ENCODE results near the gene PDE8B.

PDE8B gene

DNA sequence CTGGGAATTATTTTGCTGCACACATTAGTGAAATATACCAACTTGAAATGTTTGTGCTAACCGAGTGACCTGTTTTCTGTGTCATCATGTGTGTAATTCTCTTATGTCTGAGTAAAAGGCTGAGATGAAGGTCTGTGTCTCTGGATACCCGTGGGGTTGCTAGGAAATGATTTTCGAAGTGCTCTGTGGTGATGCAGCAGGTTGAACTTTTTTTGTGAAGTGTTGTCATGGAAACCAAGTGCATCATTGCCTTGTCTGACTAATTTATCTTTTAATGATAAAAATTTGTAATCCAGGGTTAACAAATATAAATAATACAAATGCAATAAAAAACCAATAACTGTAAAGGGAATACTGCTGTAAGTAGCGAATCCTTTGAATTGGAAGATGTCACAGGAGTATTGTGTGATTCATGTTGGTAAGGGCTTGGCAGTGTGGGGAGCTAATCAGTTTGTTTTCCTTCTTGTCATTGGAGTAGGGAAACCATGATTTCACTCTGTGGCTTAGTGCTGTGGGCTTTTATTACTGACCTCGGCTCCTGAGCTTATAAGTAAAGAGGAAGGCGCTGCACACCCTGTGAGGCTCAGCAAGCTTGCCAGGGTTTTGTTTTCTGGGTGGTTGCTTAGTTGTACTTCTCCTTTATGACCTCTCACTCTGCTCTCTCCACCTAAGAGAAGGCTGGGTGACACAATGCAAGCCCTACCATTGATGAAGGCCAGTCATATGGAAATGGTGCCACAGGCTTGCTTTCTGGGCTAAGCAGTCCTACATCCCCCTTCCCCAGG lies 22.3 kb downstream of the PDE8B start:
- TF ChIP-seq CTCF (IDR thresholded peaks at IDR 0.05; ENCODE audit: extremely low read depth, missing control alignments) = no peak
- DNase-seq (ENCODE audit: low spot score) = no peak

DNA sequence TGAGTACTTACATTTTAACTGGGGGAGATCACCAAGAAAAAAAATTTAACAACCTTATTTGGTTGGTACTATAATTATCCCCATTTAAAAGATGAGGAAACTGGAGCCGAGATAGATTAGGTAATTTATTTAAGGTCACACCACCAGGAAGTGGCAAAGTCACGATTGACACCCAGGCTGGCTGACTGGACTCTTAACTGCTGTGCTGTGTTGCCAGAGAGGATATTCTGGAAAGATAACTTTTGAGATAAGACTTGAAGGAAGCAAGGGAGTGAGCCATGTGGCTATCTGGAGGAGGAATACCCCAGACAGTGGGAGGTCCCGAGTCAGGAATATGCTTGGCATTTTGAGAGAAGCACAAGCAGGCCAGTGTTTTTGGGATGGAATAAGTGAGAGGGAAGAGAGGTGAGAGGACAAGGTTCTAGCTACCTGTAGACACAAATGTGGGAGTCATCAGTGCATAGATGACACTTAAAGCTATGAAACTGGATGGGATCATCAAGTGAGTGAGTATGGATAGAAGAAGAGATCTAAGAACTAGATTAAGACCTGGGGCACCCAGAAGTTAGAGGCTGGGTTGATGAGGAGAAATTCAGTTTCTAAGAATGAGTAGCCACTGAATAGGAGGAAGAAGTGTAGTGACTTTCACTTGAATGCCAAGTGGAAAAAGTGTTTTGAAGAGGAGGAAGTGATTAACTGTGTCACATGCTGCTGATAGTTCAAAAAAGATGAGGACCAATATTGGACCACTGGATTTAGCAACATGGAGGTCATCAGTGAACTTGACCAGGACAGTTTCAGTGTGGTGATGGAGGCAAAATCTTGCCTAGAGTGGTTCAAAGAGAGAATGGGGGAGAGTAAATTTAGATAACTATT lies 25.6 kb downstream of the PDE8B start:
- TF ChIP-seq CTCF (IDR thresholded peaks at IDR 0.05; ENCODE audit: extremely low read depth, missing control alignments) = no peak
- no peak for DNase-seq (ENCODE audit: low spot score)

DNA sequence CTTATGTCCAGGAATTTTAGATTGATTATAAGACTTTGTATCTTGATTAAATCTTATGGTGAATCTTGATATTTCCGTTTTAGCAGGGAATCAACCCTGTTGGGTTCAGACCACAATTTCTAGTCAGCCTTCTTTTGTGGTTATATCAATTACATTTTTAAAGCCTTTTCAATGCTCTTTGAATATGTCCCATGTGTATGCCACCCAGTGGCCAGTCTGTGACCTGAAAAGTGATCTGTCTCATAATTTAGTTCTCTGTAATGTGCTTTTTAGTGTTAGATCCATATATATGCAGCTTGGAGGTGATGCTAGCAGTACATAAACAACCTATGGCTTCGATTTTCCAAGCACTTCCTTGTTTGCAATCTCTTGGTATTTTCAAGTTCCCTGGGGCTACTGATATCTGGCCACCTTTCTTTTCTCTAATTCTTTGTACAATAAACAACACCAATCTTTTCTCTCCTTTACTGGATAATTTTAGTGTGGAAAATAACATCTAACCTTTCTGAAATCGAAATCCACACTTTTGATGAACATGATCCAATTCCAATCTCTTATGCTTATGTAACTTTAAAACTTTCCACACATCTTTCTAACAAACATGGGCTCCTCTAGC lies 28.8 kb downstream of the PDE8B start:
- no peak for DNase-seq (ENCODE audit: low spot score)
- no peak for TF ChIP-seq CTCF (IDR thresholded peaks at IDR 0.05; ENCODE audit: extremely low read depth, missing control alignments)

DNA sequence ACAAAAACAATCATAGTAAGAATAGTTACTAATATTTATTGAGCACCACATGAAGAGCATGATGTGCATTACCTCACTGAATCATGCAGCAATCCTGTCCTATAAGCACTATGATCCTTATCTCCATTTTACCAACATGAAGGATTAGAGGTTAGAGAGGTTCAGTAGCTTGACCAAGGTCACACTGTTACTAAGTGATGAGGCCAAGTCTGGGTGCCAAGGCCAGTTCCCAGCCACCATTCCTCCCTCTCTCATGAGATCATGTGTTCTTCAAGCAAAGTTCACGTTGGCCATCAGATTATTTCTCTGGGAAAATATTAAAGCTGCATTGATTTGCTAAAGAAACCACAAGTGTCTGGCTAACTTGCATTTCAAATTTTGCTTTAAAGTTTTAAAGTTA lies 31.0 kb downstream of the PDE8B start:
- TF ChIP-seq CTCF (IDR thresholded peaks at IDR 0.05; ENCODE audit: extremely low read depth, missing control alignments) = no peak
- no peak for DNase-seq (ENCODE audit: low spot score)

DNA sequence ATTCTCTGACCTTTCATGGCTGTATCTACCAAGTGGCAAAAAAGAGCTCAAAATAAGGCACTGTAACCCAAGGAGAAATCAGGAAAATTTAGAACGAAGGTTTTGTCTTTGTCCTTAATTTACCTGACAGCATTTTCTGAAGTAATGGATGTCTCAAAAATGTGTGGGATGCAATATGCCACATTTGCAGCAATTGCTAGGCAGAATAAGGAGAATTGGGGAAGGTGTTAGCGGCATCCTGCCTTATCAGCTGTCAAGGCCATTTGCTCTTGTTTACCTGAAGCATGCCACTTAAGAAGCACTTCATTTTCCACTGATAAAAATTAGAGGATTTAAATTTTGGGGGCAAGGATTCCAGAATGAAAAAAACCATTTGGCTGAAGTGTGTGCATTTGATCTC lies 39.0 kb downstream of the PDE8B start:
- DNase-seq (ENCODE audit: low spot score) = no peak
- no peak for TF ChIP-seq CTCF (IDR thresholded peaks at IDR 0.05; ENCODE audit: extremely low read depth, missing control alignments)

GRCh38 chr5:77250021-77250420 lies 39.5 kb downstream of the PDE8B start:
- no peak for TF ChIP-seq CTCF (IDR thresholded peaks at IDR 0.05; ENCODE audit: extremely low read depth, missing control alignments)
- DNase-seq (ENCODE audit: low spot score) = no peak

DNA sequence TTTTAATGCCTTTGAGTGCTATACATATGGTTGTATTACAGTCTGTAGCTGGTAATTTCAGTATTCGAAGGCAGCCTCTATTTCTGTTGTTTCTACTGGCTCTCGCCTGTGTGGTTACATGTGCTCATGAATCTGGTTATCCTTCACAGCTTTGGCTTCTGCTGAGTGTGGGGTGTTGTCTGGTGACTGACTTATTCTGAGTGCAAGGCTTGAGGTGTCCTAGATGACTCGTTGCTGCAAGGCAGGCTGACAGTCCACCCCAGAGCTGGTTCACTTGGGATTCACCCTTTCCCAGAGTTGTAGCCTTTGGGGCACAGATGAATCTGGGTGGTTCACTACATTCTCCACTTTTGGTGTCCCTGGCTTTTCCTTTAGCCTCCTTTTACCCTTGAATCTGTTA lies 41.4 kb downstream of the PDE8B start:
- no peak for TF ChIP-seq CTCF (IDR thresholded peaks at IDR 0.05; ENCODE audit: extremely low read depth, missing control alignments)

More for the DNA sequence above, 41.4 kb downstream of the PDE8B start:
- no peak for DNase-seq (ENCODE audit: low spot score)
